ENCODE measurements around the gene GPX2.

GPX2 gene

GRCh38 chr14:64942531-64943111, at the start of gene GPX2:
Gene GPX2, minus strand, starts transcription at chr14:64942745. Its CDS starts 19 bp downstream, at chr14:64942726.
- no peak for DNase-seq

- DNase-seq = no peak
Measured at GRCh38 chr14:64990939-64991338, 48.4 kb upstream of the GPX2 start.

- no peak for DNase-seq
Measured at GRCh38 chr14:64990296-64990695, 47.8 kb upstream of the GPX2 start.

DNA sequence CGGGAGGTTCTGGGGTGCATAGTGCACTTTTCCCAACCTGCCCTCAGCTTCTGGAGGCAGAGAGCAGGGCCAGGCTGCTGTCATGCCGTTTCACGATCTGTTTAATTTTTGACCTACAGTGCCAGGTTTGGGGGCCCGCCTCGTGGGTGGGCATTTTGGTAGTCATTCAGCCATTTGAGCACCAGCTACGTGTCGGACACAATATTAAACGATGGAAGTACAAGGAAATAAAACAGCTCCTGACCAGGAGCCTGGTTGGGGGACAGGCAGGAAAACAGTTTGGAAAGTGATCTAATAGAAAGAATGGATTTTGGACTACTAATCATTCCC, 44.9 kb upstream of the GPX2 start:
- no peak for DNase-seq

DNA sequence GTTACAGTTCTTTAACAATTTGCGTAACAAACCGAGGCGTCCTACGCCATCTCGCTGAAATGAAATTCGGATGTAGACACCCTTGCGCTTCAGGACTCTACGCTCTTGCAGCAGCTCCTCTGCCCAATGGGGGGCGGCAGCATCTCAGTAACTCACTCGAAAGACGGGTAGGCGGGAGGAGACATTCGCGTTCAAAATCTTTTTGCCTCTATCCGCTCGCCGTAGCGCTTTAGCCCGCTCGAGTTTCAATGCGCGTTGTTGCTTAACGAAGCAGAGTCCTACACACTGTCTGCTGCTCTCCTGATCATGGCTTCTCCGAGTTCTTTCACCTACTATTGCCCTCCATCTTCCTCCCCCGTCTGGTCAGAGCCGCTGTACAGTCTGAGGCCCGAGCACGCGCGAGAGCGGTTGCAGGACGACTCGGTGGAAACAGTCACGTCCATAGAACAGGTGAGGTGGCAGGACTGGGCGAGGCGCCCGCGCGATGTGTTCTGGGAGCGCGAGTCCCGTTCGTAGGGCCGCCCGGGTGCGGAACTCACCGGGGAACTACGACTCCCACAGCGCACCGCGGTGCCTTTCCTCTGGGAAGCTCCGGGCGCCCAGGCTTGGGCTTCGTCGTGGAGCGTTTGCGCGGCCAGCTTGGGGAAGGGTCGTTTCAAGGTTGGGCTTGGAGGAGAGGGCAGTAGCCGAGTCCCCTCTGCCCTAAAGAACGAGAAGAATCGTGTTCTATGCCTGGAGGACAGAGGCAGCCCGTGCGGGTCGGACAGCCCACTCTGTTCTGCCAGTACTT, 44.3 kb upstream of the GPX2 start, which contains the start of gene FNTB:
Gene FNTB, plus strand, starts transcription at position 248 of the 790 bp plus-strand sequence. Its CDS starts 59 bp downstream, at position 307.
- DNase-seq = peak; percentile 96 to 97

DNA sequence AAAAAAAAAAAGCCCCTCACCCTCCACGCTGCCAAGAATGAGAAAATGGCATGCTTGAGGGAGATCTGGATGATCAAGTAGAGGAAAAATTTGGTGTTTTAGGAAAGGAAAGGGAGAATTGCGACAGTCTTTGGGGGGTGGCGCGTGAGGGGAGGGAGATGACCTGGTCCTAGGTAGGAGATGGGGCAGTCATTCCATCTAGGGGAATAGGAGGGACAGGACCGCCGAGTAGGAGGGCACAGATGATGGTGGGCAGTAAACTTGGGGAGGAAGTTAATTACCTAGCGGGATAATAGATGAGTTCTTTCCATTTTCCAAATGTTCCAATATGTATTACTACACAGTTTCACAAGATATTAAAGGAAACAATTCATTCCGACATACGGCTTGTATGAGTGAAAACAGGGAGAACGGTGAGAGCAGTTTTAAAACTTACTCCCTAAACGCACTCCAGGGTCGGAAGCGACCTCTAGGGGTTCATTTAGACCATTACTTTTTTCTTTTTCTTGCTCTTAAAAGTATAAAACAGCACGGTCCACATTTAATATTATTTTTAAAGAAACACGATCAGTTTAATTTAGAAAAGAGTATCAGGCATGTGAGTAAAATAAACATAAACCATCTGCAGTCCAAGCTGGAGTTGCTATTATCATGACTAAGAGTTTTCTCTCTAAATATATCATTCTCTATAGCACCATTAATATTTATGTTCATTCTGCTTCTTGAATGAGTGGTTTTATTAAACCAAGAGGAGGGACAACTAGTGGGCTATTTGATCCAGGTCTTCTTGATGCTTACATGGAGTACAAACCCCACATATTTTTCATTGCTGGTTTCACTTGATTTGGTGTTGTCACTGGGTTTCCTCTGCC, 41.1 kb upstream of the GPX2 start:
- peak; percentile 65 to 70 for DNase-seq

DNA sequence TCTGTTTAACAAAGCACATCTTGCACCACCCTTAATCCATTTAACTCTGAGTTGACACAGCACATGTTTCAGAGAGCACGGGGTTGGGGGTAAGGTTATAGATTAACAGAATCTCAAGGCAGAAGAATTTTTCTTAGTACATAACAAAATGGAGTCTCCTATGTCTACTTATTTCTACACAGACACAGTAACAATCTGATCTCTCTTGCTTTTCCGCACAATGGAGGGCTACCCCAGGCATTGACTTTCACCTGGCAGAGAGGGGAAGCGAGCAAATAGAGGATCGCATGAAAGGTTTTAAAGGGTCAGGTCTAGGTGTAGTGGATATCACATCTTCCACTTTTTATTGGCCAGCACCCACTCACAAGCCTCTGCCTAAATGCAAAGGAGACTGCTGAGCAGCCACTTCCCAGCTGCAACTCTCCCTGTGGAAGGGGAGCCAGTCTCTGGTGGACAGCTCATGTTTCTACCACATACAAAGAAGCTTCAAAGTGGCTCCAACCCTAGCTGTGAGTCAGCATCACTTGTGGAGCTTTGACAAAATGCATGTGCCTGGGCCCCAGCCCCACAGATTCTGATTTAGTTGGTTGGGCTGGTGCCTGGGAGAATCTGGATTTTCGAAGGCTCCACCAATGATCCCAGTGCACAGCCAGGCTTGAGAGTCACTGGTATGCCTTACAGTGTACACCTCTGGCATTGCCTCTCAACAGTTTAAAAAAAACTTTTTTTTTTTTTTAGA, 37.0 kb upstream of the GPX2 start:
- no peak for DNase-seq

DNA sequence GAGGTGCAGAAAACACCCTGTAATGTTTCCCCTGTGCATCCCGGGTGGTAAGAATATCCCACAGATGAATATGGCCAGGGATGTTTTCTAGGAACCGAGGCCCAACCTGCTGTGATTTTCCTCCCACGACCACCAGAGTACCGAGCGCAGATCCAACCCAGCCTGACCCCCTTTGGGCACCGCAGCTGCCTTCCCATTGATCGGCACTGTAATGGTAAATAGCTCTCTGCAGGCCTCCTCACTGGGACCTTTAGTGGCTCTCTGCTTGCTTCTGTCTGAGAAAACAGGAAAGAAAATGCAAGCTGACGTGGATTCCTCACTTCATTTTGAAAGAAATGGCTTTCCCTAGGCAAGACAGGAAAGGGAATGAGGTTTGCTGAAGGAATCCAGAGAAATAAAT, 32.0 kb upstream of the GPX2 start:
- no peak for DNase-seq

GRCh38 chr14:64973826-64974225, 31.3 kb upstream of the GPX2 start:
- no peak for DNase-seq

GRCh38 chr14:64973026-64973442, 30.5 kb upstream of the GPX2 start:
- no peak for DNase-seq

DNA sequence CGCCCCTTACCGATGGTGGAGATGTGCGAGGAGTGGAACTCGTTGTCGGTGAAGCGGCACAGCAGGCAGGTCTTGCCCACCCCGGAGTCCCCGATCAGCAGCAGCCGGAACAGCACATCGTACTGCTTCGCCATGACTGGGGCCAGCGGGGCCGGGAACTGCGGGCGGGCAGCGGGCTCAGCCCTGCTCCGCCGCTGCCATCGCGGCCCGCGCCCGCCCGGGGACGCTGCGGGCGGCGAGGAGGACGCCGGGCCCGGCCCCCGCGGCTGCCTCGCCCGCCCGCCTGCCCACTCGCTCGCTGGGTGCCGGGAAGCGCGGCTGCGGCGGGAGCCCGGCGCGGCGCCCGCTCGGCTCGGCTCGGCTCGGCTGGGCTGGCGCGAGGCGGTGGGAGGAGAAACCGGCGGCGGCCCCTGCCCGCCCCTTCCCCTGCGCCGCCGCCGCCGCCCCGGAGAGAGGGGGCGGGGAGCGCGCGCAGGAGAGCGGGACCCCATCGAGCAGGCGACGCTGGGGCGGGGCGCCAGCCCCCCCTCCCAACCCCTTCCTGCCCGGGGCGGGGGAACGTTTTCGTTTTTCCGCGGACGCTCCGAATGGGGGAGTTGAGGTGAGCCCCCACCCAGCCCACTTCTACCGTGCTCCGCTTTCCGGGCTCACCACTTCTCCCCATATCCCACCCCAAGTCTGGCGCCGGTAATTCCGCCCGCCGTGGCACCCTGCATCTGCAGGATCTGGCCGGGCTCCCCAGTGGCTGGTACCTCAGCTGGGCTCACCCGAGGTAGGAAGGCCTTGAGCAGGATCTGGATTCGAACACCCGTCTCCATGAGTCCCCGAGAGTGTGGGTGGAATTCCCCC, 29.6 kb upstream of the GPX2 start, which contains the start of gene RAB15:
Gene RAB15, minus strand, starts transcription at position 394 of the 849 bp plus-strand sequence. Its CDS starts 260 bp downstream, at position 134.
- no peak for DNase-seq

DNA sequence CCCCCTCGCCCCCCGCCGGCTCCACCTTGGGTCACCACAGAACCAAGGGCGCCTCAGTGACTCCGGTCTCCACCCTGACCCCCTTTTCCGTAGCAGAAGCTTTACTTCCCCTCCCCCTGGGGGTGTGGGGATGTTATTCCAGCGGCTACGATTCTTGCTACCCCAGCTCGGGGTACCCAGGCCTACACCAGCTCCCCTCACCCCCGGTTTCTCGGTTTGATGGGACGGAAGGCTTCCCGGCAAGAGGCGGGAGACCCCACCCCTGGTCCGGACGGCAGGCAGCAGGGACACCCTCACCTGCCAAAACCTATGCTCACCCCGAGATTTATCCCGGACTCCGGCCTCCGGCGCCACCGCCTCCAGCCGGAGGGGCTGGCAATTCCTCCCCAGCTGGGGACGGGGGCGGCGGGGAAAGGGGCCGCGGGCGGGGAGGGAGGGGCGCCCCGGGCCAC, 29.0 kb upstream of the GPX2 start:
- DNase-seq = no peak

- no peak for DNase-seq
Measured at GRCh38 chr14:64970776-64971477, 28.4 kb upstream of the GPX2 start.

DNA sequence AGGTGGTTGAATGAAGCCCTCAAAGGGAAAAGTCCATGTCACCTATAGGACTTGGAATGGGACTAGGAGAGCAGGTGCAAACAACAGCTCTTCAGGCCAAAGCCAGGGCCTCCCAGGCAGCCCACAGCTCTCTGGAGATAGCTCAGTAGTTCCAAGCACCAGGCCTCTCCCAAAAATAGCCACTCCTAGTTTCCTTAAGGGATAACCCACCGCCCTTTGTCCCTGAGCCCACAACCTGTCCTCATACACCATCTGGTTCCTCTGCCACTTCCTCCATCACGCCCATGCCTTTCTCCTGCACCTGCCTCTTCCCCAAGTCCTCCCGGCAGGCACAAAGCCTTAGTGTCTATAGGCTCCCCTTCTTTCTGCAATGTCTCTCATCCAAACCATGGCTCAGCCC, 27.5 kb upstream of the GPX2 start:
- no peak for DNase-seq

- no peak for DNase-seq
Measured at GRCh38 chr14:64968651-64969050, 26.1 kb upstream of the GPX2 start.

GRCh38 chr14:64968167-64968566, 25.6 kb upstream of the GPX2 start:
- no peak for DNase-seq

DNA sequence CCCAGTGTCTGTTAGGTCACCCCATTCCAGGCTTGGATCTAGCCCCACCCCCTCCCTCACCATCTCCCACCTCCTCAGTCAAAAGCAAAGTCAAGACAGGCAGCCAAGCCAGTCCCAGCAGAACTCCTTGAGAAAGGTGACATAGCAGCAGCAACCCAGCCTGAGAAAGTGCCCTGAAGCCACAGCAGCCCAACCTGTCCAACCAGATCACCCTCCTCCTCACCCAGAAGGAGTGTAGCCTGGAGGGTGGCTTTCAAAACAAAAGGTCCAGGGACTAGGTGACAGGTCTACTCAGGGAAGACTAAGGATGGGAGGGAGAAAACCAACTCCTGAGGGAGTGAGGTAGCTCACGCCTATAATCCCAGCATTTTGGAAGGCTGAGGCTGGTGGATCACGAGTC, 24.4 kb upstream of the GPX2 start:
- no peak for DNase-seq

- no peak for DNase-seq
Measured at GRCh38 chr14:64965356-64966000, 22.9 kb upstream of the GPX2 start.

DNA sequence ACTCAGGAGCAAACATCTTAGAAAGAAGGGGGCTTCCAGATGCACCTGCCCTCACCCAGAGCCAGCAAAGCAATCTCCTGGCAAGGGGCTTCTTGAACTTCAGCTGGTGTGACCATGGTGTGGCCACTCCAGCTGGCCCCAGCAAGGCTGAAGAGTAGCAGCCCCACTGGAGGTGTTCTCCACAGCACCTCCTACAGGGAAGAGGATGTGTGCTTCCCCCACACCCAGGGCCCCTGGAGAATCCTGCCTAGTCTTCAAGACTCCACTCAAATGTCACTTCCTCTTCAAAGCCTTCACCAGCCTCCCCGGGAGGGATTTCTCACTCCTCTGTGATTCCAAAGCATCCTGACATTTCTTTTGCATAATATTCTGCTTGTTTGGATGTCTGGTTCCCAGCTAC, 21.1 kb upstream of the GPX2 start:
- DNase-seq = no peak

- no peak for DNase-seq
Measured at GRCh38 chr14:64960762-64961276, 18.3 kb upstream of the GPX2 start.

Measured in AML-193 (cell line).